ENCODE measurements around the gene PTPN2. TPM values are rescaled to one million over a fixed set of nuclear protein-coding genes. Genes with fewer than 3 reads are reported as not detected.

Gene PTPN2
- total and polyA plus RNA-seq, 2 of the 4 experiments (the other 2 are of a cell fraction), result 13.2 to 30.6 TPM

- no peak for TF ChIP-seq CTCF (conservative IDR thresholded peaks at IDR 0.05; ENCODE audit: low read depth, low read length)
- 0 out of 2 replicates have a peak overlapping the region, but pooled peaks have one; percentile 50 for H3K4ac ChIP-seq (ENCODE audit: low read depth, low read length)
- no peaks in the 10 kb centered on the region for H3K79me1 ChIP-seq (ENCODE audit: low read depth in 1 of 2, low read length in 2 of 2)
- dilution Hi-C loops (cut with HindIII; ENCODE audit: low sequenced_read_pairs, unreplicated experiment), result no loop called here
- no peak overlapping the region for H3K4me3 ChIP-seq (ENCODE audit: insufficient read depth, low read depth, low read length)
- intact Hi-C loops (cut with micrococcal nuclease), result no loop called here
- H3K27ac ChIP-seq (ENCODE audit: insufficient read depth, low read length), result peak overlapping the region; percentile 1; the same call in 1 of the 2 replicates
- H2AK5ac ChIP-seq (ENCODE audit: low read depth, low read length), result peak overlapping the region; percentile 20; the same call in 1 of the 2 replicates
- no TSS peak for BruUV-seq (replicated peaks)
- peak overlapping the region; percentile 20 for H3K18ac ChIP-seq (ENCODE audit: low read depth, low read length)
- peaks cover 7% of the 10 kb centered on the region for H3K4me1 ChIP-seq (ENCODE audit: control insufficient read depth, insufficient read depth, low read length)
- H3K9me1 ChIP-seq (ENCODE audit: insufficient read depth, low read length), result peaks cover 4% of the 10 kb centered on the region; the same call in 1 of the 2 replicates
- H3K27me3 ChIP-seq (ENCODE audit: control insufficient read depth, insufficient read depth, low read length), result no peaks in the 10 kb centered on the region
- no peaks in the 10 kb centered on the region for H3K9me3 ChIP-seq (ENCODE audit: control insufficient read depth, insufficient read depth, low read length)
- peak overlapping the region in 1 of 2 experiments; percentile 28; a peak in 2 of 4 replicates for H4K8ac ChIP-seq (ENCODE audit: low read depth in 2 of 2, low read length in 2 of 2)
- ChIA-PET POLR2A (ENCODE audit: unreplicated experiment) (no interaction called here), CTCF (no interaction called here)
- no peak overlapping the region; the same call in 1 of the 2 replicates for H3K23ac ChIP-seq (ENCODE audit: low read depth, low read length)
- H3K56ac ChIP-seq (ENCODE audit: extremely low read depth, insufficient read depth, low read length), result no peak overlapping the region
- H4K5ac ChIP-seq (ENCODE audit: low read depth, low read length), result peak overlapping the region; percentile 26
- H4K91ac ChIP-seq (ENCODE audit: insufficient read depth, low read depth, low read length), result peak overlapping the region; percentile 42
- WGBS, 2 experiments (ENCODE audit: extremely low coverage in 2 of 2, insufficient read length in 1 of 2), result 68% methylated on average over 3 of the region's 13 CpGs; no CpG with 5 or more reads in 1 of the 2 experiments
- H3K36me3 ChIP-seq (ENCODE audit: control insufficient read depth, insufficient read depth, low read length), result no peaks in the 10 kb centered on the region
- peak overlapping the region; percentile 51; the same call in 1 of the 3 replicates for H2BK15ac ChIP-seq (ENCODE audit: low read depth, low read length)
- H4K20me1 ChIP-seq (ENCODE audit: insufficient read depth, low read length), result no peaks in the 10 kb centered on the region
- in situ Hi-C loops (cut with MboI; ENCODE audit: low sequenced_read_pairs), result loop anchor here (10.0 to 25.0 kb wide), 2 partner anchors 146 to 413 kb away; no protein-coding TSS in a partner anchor
- no peak overlapping the region for H3K4me2 ChIP-seq (ENCODE audit: low read depth, low read length)
- ATAC-seq (ENCODE audit: low read depth), result peak; percentile 13
- DNase-seq, result no peak
- H2BK120ac ChIP-seq (ENCODE audit: low read depth, low read length), result peak overlapping the region; percentile 86
- peak overlapping the region; percentile 48; the same call in 1 of the 2 replicates for H3K14ac ChIP-seq (replicated peaks; ENCODE audit: low read depth, low read length)
- H2AK9ac ChIP-seq (replicated peaks; ENCODE audit: low read depth, low read length, poor library complexity), result peak overlapping the region; percentile 76
- peak overlapping the region; percentile 83 for H2BK20ac ChIP-seq (ENCODE audit: low read depth, low read length)
- H2AFZ ChIP-seq (replicated peaks; ENCODE audit: low read length, poor library complexity), result peak overlapping the region; percentile 84
- no peak overlapping the region for H3K9ac ChIP-seq (ENCODE audit: low read depth, low read length)
- peak overlapping the region; percentile 21 for H2BK5ac ChIP-seq (ENCODE audit: low read depth, low read length, poor library complexity, severe bottlenecking)
Measured at GRCh38 chr18:12749121-12749520, 134.9 kb downstream of the PTPN2 start.
